GM12865 (cell line): ENCODE results near the gene CFL2.

Experiments used
- DNase-seq: peaks from one replicate; pipeline ENCODE4 v3.0.0; 2010; ENCODE audit warnings: low read depth
- H3K4me3 ChIP-seq: 2 replicates; pipeline ENCODE4 v1.5.1; 2011; ENCODE audit warnings: mild to moderate bottlenecking, low read depth, low read length, control low read depth
- TF ChIP-seq, protein P1 (sequence below): IDR thresholded peaks from 2 replicates; pipeline ENCODE4 v1.5.1; 2011; ENCODE audit warnings: low read length, control low read depth, low read depth, inconsistent platforms; ENCODE audit not compliant: insufficient read depth; ENCODE audit errors: missing control alignments

CFL2 gene

DNA sequence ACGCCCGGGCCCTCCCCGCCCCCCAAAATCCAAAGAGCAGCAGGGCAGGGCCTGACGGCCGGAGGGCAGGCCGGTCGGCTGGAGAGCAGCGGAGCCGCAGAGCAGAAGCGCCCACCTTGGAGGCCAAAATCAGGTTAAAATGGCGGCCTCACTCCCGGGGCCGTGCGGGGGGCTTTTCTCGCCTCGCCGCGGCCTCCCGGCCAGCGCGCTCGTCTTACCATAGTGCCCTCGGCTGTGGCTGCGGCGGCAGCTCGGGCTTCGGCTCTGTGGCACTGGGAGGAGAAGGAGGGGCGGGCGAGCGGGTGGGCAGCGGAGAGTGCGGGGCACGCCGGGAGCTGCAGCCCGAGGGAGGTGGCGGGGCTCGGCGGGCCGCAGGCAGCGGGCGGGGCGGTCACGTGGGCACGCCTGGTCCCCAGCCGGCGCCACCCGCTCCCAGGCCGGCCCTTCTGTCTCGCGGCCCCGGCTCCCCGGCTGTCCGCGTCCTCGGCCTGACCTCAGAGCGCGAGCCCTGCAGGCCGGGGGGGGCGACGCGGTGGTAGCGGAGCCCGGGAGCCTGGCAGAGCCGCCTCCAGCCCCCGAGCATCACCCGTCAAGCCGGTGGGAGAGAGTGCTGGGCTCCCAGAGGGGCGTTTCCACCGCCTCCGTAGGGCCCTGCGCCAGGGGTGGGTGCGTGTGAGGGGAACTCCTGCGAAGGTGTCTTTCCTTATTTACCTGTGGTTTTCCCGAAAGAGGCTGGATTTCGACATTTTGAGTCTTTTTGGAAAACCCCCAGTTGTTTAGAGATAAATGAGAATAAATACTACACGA, at the start of gene CFL2:
Gene CFL2, minus strand, starts transcription at position 274 of the 807 bp plus-strand sequence. Its CDS starts 53 bp downstream, at position 221.
- TF ChIP-seq, protein P1, sequence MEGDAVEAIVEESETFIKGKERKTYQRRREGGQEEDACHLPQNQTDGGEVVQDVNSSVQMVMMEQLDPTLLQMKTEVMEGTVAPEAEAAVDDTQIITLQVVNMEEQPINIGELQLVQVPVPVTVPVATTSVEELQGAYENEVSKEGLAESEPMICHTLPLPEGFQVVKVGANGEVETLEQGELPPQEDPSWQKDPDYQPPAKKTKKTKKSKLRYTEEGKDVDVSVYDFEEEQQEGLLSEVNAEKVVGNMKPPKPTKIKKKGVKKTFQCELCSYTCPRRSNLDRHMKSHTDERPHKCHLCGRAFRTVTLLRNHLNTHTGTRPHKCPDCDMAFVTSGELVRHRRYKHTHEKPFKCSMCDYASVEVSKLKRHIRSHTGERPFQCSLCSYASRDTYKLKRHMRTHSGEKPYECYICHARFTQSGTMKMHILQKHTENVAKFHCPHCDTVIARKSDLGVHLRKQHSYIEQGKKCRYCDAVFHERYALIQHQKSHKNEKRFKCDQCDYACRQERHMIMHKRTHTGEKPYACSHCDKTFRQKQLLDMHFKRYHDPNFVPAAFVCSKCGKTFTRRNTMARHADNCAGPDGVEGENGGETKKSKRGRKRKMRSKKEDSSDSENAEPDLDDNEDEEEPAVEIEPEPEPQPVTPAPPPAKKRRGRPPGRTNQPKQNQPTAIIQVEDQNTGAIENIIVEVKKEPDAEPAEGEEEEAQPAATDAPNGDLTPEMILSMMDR: no peak

DNA sequence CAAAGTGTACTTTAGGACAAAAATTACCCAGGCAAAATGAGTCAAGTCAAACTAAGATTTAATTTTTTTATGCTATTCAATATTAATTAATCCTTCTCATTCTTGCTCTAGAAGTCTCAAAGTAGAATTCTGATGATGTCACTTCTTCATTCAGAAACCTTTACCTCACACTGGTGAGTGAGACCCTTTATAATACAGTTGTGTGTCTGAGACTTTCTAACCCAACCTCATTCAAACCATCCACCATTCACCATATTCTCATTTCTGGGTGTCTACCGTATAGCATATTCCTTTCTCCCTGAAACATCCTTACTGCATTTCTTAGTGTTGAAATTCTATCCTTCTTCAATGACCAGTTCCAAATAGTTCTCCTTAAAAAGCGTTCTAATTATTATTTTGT, 40.8 kb upstream of the CFL2 start:
- H3K4me3 ChIP-seq: no peak overlapping the region
- no peak for DNase-seq
- TF ChIP-seq, protein P1: no peak

More for the DNA sequence above, at the start of gene CFL2:
- peak; percentile 87 for DNase-seq
- peak within 1 kb of the TSS; percentile 85 for H3K4me3 ChIP-seq

DNA sequence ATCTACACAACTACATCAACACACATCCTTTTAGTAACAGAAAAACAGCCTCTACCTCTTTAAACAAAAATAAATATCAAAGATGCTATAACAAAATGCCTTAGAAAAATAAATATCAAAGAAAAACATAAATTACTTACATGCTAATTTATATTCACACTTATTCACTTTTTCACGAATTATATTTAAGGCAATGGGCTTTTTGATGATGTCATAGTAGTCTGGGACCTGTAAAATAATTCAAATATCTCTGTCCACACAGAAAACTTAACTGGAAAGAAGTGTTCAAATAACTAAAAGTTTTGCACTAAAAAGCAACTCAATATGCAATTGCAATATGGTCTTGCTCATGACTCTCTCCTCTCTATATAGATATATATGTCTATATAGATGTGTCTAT, 40.3 kb upstream of the CFL2 start:
- TF ChIP-seq, protein P1: no peak
- no peak for DNase-seq

DNA sequence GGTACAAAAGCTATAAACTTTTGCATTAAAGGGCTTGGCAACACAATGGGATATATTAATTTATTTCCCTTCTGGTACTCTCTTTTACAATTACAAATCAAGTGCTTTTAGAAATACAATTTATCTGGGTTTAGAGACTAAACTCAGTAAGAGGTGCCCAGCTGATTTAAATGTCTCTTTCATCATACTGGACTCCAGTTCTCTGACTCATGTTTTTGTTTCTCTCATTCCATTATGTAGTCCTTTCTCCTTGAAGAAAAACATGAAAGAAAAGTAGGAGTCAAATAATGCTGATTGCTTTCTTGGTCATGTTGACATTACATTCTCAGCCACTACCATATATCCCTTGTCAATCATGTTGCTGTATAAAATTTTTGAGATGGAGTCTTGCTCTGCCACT, 36.3 kb upstream of the CFL2 start:
- H3K4me3 ChIP-seq: no peak overlapping the region
- DNase-seq: no peak

More for the DNA sequence above, 40.3 kb upstream of the CFL2 start:
- no peak overlapping the region for H3K4me3 ChIP-seq

DNA sequence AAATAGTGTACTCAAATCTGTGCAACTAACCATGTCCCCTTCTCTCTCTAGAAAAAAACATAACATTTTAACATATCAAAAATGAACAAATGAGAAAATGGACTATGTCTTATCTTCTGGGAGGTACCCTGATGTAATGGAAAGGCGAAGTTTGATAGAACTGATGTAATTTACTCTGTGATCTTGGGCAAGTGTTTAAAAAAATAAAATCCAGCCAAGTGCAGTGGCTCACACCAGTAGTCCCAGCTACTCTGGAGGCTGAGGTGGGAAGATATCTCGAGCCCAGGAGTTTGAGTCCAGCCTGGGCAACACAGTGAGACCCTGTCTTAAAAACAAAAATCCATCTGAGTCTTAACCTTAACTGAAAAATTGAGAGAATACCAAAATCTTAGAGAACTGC, 35.8 kb upstream of the CFL2 start:
- no peak overlapping the region for H3K4me3 ChIP-seq
- TF ChIP-seq, protein P1: no peak
- DNase-seq: no peak

More for the DNA sequence above, 36.3 kb upstream of the CFL2 start:
- TF ChIP-seq, protein P1: no peak

DNA sequence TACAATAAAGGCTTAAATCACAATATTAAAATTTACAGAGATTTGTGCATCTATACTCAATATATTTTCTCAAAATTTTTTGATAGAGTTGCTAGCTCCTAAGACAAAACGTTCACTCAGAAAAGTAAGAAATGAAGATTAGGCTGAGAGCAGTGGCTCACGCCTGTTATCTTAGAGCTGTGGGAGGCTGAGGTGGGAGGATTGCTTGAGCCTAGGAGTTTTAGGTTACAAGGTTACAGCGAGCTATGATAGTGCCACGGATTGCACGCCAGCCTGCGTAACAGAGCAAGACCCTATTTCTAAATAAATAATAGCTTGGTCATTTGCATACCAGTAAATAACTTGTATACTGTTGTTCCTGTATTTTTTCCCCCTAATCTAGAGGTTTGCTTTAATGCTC, 35.0 kb upstream of the CFL2 start:
- TF ChIP-seq, protein P1: no peak
- no peak for DNase-seq
- no peak overlapping the region for H3K4me3 ChIP-seq
